GM10847 (cell line): ENCODE data around the gene YTHDF2.

ENCODE experiments used
- POLR2A ChIP-seq: IDR thresholded peaks from 2 replicates; pipeline ENCODE4 v1.6.1; 2011; ENCODE audit not compliant: insufficient read length; ENCODE audit errors: extremely low read depth

The YTHDF2 gene

DNA sequence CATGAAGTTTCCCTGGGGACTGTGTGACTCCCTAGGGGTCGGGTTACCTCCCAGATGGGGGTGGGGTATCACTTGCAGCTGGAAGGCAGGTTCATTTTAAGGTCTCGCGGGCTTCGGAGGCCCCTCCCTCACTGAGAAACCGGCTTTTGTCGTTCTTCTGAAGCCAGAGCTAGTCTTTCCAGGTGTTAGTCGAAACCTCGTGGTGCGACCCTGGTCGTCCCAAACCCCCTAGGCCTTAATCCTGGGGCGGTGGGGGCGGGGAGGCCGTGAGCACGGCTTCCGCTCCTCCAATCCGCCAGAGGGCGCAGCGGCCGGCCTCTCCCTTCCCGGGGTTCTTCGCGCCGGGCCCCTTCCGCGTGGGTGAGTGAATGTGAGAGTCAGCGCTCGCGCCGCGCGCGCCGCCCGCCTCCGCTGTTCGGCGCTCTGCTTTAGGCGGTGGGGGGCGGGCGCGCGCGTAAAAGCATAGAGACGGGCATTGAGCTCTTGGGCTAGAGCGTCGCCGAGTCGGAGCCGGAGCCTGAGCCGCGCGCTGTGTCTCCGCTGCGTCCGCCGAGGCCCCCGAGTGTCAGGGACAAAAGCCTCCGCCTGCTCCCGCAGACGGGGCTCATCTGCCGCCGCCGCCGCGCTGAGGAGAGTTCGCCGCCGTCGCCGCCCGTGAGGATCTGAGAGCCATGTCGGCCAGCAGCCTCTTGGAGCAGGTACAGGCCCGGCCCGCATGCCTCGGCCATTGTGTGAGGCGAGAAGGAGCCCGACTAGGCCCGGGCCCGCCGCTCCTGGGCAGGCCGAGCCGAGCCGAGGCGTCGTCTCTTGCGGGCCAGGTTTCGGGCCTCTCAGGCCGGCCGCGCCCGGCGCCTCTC, at the start of gene YTHDF2:
YTHDF2 (plus strand) TSS at position 491 of the 857 bp plus-strand sequence; CDS start at position 672, 181 bp downstream.
- peak; percentile 77 for TF ChIP-seq POLR2A

DNA sequence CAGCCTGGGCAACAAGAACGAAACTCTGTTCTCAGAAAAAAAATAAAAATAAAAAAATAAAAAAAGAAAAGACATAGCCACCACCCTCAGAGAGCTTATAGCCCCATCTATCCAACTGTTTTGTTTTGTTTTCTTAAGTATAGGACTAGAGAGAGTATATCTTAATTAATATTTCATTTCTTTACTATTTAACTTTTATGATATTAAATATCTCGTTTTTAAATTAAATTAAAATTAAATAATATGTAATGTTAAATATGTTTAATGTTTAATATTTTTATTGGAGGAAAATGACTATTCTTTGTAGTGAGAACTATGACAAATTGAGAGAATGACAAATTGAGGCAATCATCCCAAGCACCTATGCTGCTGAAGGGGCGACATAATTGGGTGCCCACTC, 33.1 kb upstream of the YTHDF2 start:
- no peak for TF ChIP-seq POLR2A

DNA sequence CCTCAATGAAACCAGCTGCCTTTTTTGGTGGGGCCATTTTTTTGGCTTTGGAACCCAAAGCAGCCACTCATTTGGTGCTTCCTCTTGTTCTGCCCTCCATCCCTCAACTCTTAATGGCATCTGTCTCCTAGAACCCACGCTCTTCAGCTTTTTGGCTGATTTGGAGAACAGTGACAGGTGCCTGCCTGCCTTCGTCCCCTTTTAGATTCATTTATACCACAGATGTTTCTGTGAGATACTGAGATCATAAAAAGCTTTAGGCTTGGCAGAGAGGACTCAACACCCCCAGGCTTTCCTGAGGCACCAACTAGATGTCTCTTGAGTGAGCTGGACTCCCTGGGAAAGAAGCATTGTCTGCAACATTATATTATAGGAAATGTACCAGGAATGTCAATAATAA, 20.4 kb upstream of the YTHDF2 start:
- TF ChIP-seq POLR2A: no peak

DNA sequence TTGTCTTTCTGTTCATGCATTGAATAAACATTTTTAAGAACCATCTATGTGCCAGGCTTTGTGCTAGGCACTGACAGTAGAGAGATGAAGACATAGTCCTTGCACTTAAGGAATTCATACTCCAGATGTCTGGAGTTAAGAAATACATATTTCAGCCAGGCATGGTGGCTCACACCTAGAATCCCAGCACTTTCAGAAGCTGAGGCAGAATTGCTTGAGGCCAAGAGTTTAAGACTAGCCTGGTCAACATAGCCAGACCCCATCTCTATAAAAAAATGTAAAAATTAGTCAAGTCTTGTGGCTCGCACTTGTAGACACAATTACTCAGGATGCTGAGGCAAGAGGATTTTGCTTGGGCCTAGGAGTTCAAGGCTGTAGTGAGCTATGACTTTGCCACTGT, 18.6 kb upstream of the YTHDF2 start:
- no peak for TF ChIP-seq POLR2A

DNA sequence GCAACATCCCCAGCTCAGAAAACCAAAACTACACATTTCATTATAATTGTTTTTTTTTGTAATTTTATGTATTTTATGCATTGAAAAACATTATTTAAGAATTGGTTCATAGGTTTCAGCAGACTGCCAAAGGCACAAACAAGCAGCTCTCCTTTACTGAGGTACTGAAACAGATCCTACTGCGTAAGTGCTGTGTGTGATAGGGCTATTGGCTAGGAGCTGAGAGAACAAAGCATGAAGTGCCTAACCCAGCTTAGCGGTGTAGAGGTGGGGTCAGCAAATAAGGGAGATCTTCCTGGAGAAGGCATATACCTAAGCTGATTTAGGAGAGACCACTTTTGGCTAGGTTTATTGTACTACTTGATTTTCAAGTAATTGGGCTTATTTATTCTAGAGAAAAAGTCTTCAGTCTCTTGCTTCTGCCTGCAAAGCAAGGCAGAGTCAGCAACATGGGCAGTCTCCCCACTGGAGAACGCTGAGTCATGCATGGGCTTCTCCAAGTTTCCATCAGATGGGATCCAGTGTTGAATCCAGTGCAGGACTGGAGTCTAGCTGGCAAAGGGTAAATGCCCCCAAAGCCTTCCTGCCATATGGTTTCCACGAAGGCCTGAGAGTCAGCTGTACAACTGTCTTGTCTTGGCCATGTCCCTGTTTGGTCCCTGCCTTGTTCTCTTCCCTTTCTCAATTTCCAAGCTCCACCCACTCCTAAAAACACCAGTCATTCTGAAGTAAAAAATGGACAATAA, 18.0 kb upstream of the YTHDF2 start:
- TF ChIP-seq POLR2A: no peak

DNA sequence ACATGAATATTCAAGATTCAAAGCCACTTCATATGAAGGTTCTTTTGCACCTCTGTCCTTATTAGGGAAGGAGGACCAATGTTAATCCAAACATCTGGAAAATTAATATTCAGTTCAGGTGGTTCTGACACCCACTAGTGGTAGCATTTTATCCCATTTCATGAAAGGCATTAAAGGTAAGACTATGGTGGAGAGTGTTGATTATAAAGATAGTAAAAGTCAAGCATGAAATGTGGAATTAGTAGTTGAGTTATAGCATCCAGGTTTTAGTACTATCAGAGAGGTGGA, 17.5 kb upstream of the YTHDF2 start:
- TF ChIP-seq POLR2A: no peak

DNA sequence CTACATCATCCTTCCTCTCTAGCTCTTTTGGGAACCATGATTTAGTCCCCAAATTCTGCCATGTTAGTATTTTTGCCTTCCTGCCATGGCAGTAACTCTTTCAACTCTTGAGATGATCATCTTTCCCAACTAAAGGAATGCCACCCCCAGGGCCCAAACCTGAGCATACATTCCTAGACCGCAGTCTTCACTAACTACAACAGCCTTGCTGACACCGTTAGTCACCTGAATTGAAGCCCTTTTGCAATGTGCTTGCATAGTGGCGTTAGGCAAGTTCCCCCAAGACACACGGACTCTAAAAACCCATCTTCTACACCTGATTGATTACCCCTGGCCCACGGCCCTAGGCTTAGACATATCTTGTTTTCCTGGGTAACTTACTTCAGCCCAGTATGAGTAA, 16.4 kb upstream of the YTHDF2 start:
- no peak for TF ChIP-seq POLR2A

DNA sequence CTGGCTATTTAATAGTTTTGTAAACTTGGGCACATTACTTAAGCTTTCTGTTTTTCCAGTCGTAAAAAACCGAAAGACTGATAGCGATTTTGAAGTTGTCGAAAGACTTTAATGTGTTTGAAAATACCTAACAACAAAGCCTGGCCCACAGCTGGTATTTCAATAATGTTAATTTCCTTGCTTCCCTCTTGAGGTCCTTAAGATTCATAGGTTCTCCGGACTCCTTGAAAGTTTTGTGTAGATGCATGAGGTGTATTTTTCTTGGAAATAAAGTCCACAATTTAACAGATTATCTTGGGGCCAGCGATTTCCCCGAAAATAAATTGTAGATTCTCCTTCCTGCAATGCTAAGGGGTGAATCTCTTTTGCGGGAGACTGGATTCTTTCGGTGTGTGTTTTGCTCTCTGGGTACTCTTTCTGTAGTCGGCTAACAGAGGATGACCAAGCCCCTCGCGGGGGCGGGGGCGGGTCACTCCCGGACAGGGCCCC, 735 bp upstream of the YTHDF2 start:
- no peak for TF ChIP-seq POLR2A

DNA sequence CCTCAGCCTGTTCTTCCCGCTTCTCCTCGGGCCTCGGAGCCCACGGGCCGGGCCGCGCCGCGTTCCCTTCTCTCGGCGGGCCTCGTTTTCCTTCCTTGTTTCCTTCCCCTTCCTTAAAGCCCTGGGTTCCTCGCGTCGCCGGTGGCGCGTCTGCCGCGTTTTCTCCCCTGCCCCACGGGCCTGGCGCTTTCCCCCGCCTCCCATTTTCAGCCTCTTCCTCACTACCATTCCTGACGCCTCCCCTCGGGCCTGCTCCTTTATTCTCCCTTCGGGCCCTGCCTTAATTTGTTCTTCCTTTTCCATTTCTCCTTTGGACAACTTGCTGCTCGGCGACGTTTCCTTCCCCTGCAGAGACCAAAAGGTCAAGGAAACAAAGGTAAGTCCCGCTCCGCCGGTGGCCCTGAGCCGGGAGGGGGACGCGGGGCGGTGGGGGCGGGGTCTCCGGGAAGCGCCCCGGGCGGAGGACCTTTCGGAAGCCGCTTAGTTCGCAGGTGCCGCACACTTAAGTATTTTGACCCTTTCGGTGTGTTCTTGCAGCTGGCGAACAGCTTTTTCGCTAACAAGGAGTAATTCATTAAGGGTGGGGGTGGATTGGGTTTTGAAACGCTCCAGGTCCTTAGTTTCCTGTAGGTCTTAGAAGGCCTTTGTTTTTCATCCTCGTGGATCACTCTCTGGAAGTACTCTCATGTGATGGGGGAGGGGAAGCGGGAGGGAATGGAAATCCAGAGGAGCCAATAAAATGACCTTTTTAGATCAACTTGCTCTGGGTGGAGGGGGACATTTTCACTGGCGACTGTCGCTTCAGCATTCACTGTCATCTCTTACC, 780 bp downstream of the YTHDF2 start:
- no peak for TF ChIP-seq POLR2A

DNA sequence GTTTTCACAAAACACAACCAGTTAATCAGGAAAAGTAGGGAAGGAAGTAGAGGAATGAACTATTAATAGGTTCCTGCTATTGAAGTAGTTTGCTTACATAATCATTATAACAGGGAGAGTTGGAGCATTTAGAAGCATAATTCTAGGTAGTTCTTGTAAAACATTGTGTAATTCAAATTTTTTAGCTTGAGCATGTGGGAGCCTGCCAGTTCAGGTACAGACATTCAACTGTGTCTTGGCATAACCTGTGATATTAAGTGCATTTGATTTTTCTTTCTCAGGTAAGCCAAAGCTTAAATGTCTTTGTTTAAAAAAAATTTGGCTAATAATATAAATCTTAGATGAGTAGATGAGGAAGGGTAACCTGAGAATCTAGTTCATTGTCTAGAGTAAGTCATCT, 3.4 kb downstream of the YTHDF2 start:
- no peak for TF ChIP-seq POLR2A

DNA sequence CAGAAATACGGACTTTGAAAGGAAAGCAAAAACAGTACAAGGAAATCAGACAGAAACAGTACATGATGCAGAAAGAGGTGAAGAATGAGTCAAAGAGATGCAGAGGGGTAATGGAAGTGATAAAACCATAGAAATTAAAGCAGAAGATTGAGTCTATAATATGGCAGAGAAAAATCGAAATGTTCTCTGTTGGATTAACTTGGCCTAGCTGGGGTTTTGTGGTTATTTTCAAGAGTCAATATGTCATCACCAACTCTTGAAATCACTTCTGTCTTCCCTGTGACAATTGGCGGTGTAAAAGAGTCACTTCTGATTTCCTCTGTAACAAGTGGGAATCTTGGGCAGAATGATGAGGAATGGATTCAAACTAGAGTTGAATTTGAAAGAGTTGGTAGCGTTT, 7.4 kb downstream of the YTHDF2 start:
- no peak for TF ChIP-seq POLR2A

DNA sequence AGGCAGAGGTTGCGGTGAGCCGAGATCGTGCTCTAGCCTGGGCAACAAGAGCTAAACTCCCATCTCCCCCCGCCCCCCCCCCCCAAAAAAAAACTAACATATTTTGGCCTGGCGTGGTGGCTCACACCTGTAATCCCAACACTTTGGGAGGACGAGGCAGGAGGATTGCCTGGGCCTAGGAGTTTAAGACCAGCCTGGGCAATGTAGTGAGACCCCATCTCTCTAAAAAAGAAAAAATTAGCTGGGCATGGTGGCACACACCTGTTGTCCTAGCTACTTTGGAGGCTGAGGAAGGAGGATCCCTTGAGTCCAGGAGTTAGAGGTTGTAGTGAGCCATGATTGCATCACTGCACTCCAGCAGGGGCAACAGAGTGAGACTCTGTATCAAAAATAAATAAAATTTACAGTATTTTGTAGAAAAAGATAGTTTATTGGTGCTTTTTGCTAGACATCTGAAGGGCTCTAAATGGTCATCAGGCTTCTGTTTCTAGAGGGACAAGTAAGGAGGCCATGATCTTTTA, 9.0 kb downstream of the YTHDF2 start:
- no peak for TF ChIP-seq POLR2A

DNA sequence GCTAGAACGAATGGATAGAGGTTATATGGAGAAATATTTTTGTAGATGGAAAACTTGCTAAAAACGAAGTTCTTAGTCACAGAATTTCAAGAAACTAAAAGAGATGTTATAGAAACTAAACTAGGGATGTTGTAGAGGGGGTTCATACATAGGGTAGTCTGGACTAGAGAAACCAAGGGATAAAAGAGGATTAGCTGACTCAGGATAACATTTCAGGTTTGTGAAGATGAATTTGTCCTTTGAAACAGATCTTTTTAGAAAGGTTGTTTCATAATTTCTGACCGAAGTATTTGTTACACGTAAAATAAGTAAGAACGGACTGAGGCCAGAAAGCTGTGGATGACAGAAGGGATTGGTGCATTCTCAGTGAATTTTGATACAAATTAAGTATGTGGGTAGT, 13.6 kb downstream of the YTHDF2 start:
- TF ChIP-seq POLR2A: no peak

DNA sequence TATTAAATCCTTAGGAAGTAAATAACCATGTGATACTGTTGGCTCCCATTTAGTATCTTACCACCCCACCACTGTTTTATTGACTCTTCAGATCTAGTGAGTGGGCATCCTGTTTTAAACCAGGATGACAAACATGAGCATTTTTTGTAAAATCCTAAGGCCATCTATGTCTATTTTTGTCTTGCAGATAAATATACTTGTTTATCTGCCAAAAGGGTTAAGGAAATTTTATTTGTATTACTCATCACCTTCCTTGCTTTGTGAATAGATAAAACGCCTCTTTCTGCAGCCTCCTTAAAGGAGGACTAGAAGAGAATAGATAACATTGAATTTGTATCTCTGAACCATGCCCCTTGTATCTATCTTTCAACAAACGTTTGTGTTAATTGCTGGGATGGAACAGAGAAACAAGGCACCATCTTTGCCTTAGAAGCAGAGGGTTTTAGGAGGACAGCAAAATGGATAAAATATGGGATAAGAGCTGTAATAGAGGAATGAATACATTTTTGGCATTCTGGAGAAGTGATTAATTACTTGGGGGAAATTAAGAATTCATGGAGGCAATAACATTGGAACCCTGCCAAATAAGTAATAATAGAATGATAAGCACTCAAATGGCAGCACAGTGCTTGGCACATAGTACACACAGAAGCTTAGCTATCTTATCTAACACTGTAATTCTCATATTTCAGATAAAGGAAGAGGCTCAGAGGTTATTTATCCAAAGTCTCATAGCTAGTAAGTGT, 14.7 kb downstream of the YTHDF2 start:
- no peak for TF ChIP-seq POLR2A

DNA sequence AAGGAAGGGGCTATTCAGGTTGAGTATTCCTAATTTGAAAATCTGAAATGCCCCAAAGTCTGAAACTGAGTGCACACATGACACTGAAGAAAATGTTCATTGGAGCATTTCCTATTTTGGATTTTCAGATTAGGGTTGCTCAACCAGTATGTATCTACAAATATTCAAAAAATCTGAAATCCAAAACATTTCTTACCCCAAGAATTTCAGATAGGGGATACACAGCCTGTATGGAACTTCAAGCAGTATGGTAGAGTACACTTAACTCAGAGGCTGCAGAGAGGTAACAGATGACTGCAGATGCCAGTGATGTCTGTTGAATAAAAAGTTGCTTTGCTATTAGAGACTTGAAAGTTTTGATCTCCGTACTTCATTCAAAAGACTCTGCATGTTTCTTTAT, 19.0 kb downstream of the YTHDF2 start:
- no peak for TF ChIP-seq POLR2A
